ENCODE data around the gene SLMAP.

SLMAP gene

DNA sequence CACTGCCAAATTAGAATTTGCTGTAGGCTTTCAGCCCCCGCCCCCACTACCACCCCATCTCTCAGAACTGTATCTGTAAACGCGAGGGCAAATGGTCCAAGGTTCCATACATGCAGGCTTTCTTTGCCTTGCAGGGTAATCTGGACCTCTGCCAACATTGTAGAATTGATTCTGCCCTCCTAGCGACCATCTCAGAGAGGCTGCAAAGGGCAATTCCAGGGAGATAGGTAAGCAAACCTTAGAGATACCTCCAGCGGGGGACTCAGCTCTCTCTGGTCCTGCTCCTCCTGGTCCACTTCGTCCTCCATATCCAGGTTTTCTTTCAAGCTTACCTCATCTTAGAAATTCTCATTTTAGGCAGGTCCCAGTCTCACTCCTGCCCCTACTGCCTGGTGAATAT lies 64.4 kb downstream of the SLMAP start:
- ATAC-seq (ENCODE audit: insufficient read depth, low read depth) = no peak
- peaks cover 84% of the 10 kb centered on the region for H3K79me2 ChIP-seq (ENCODE audit: insufficient read depth, low read length)
- no peak overlapping the region for H3K4me2 ChIP-seq (ENCODE audit: insufficient read depth, low read length)
- no peaks in the 10 kb centered on the region for H3K9me3 ChIP-seq (ENCODE audit: insufficient read depth, low read length, severe bottlenecking)
- H3K27me3 ChIP-seq (ENCODE audit: insufficient read depth, low read length, poor library complexity) = no peaks in the 10 kb centered on the region
- H3K36me3 ChIP-seq (ENCODE audit: insufficient read depth, low read length) = no peaks in the 10 kb centered on the region
- no peak overlapping the region for H3K9ac ChIP-seq (ENCODE audit: low read depth, low read length)
- H4K20me1 ChIP-seq (ENCODE audit: insufficient read depth, low read length) = peaks cover 46% of the 10 kb centered on the region
- H3K27ac ChIP-seq (ENCODE audit: low read length) = no peak overlapping the region
- H3K4me1 ChIP-seq (ENCODE audit: insufficient read depth, low read length) = no peaks in the 10 kb centered on the region
- no peak overlapping the region for H2AFZ ChIP-seq (ENCODE audit: low read depth, low read length)
- H3K4me3 ChIP-seq (ENCODE audit: low read depth in 1 of 2, low read length in 2 of 2) = no peak overlapping the region
- no peak for DNase-seq
- TF ChIP-seq EZH2 (IDR thresholded peaks at IDR 0.05; ENCODE audit: borderline replicate concordance, low read depth, low read length, severe bottlenecking) (no peak), CTCF (IDR thresholded peaks at IDR 0.05; ENCODE audit: borderline replicate concordance, extremely low read depth, low read length, poor library complexity, severe bottlenecking) (no peak)

DNA sequence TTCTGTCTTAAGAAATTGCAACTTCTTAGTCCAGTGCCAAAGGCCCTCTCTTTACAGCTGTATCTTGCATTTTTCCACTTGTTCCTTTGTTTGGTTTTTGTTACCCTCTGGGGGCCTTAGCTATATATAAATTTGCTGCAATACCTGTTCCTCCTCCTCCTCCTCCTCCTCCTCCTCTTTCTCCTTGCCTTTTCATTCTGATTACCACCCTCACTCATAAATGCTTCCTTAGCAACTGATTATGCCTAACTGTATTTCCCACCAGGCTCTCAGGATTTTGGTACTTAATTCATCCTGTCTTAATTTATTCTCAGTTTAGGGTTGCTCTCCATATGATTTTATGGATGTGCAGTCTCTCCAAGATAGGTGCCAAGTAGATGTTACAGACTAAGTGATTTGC lies 65.7 kb downstream of the SLMAP start:
- no peak overlapping the region for H3K9ac ChIP-seq (ENCODE audit: low read depth, low read length)
- H3K4me2 ChIP-seq (ENCODE audit: insufficient read depth, low read length) = no peak overlapping the region
- DNase-seq (no peak), ATAC-seq (ENCODE audit: insufficient read depth, low read depth) (no peak)
- peaks cover 84% of the 10 kb centered on the region for H3K79me2 ChIP-seq (ENCODE audit: insufficient read depth, low read length)
- H3K27me3 ChIP-seq (ENCODE audit: insufficient read depth, low read length, poor library complexity) = no peaks in the 10 kb centered on the region
- no peaks in the 10 kb centered on the region for H3K9me3 ChIP-seq (ENCODE audit: insufficient read depth, low read length, severe bottlenecking)
- H3K27ac ChIP-seq (ENCODE audit: low read length) = no peak overlapping the region
- TF ChIP-seq CTCF (IDR thresholded peaks at IDR 0.05; ENCODE audit: borderline replicate concordance, extremely low read depth, low read length, poor library complexity, severe bottlenecking) = no peak
- TF ChIP-seq EZH2 (IDR thresholded peaks at IDR 0.05; ENCODE audit: borderline replicate concordance, low read depth, low read length, severe bottlenecking) = no peak
- no peaks in the 10 kb centered on the region for H3K4me1 ChIP-seq (ENCODE audit: insufficient read depth, low read length)
- no peaks in the 10 kb centered on the region for H3K36me3 ChIP-seq (ENCODE audit: insufficient read depth, low read length)
- peaks cover 46% of the 10 kb centered on the region for H4K20me1 ChIP-seq (ENCODE audit: insufficient read depth, low read length)
- no peak overlapping the region for H2AFZ ChIP-seq (ENCODE audit: low read depth, low read length)
- H3K4me3 ChIP-seq (ENCODE audit: low read depth in 1 of 2, low read length in 2 of 2) = no peak overlapping the region

DNA sequence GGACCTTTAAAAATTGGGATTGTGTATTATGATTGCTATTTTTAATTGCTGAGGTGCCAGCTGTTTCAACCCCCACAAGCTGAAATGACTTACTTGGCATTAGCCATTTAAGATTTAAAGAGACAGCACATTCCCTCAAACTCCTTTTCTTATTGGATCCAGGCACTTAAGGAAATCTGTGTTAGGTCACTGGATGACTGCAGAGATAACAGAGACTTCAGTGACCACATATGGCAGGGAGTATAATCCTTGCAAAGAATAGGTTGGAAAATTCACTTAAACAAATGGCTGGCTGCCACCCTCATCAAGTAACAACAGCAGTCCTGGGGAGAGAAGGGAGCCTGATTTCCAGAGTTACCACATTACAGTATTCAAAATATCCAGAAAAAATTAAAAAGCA lies 66.6 kb downstream of the SLMAP start:
- H3K4me3 ChIP-seq (ENCODE audit: low read depth in 1 of 2, low read length in 2 of 2) = no peak overlapping the region
- peaks cover 82% of the 10 kb centered on the region for H3K79me2 ChIP-seq (ENCODE audit: insufficient read depth, low read length)
- no peak overlapping the region for H3K4me2 ChIP-seq (ENCODE audit: insufficient read depth, low read length)
- no peaks in the 10 kb centered on the region for H3K27me3 ChIP-seq (ENCODE audit: insufficient read depth, low read length, poor library complexity)
- H4K20me1 ChIP-seq (ENCODE audit: insufficient read depth, low read length) = peaks cover 40% of the 10 kb centered on the region
- DNase-seq (no peak), ATAC-seq (ENCODE audit: insufficient read depth, low read depth) (no peak)
- H3K36me3 ChIP-seq (ENCODE audit: insufficient read depth, low read length) = no peaks in the 10 kb centered on the region
- no peaks in the 10 kb centered on the region for H3K9me3 ChIP-seq (ENCODE audit: insufficient read depth, low read length, severe bottlenecking)
- no peak overlapping the region for H2AFZ ChIP-seq (ENCODE audit: low read depth, low read length)
- TF ChIP-seq CTCF (IDR thresholded peaks at IDR 0.05; ENCODE audit: borderline replicate concordance, extremely low read depth, low read length, poor library complexity, severe bottlenecking) (no peak), EZH2 (IDR thresholded peaks at IDR 0.05; ENCODE audit: borderline replicate concordance, low read depth, low read length, severe bottlenecking) (no peak)
- H3K9ac ChIP-seq (ENCODE audit: low read depth, low read length) = no peak overlapping the region
- no peak overlapping the region for H3K27ac ChIP-seq (ENCODE audit: low read length)
- no peaks in the 10 kb centered on the region for H3K4me1 ChIP-seq (ENCODE audit: insufficient read depth, low read length)

- ATAC-seq (ENCODE audit: insufficient read depth, low read depth) (no peak), DNase-seq (no peak)
- Histone ChIP-seq H3K4me3 (ENCODE audit: low read depth in 1 of 2, low read length in 2 of 2) (no peak overlapping the region), H3K27me3 (ENCODE audit: insufficient read depth, low read length, poor library complexity) (no peaks in the 10 kb centered on the region), H3K79me2 (ENCODE audit: insufficient read depth, low read length) (peaks cover 72% of the 10 kb centered on the region), H2AFZ (ENCODE audit: low read depth, low read length) (no peak overlapping the region), H3K9me3 (ENCODE audit: insufficient read depth, low read length, severe bottlenecking) (no peaks in the 10 kb centered on the region), H3K9ac (ENCODE audit: low read depth, low read length) (no peak overlapping the region), H3K4me2 (ENCODE audit: insufficient read depth, low read length) (no peak overlapping the region), H3K36me3 (ENCODE audit: insufficient read depth, low read length) (no peaks in the 10 kb centered on the region), H3K27ac (ENCODE audit: low read length) (no peak overlapping the region), H3K4me1 (ENCODE audit: insufficient read depth, low read length) (no peaks in the 10 kb centered on the region), H4K20me1 (ENCODE audit: insufficient read depth, low read length) (peaks cover 37% of the 10 kb centered on the region)
- no peak for TF ChIP-seq EZH2 (IDR thresholded peaks at IDR 0.05; ENCODE audit: borderline replicate concordance, low read depth, low read length, severe bottlenecking)
- no peak for TF ChIP-seq CTCF (IDR thresholded peaks at IDR 0.05; ENCODE audit: borderline replicate concordance, extremely low read depth, low read length, poor library complexity, severe bottlenecking)
Observed at GRCh38 chr3:57825116-57825515, 69.0 kb downstream of the SLMAP start.
